TTC549 (cell line): ENCODE results near the gene DENND1A.

Experiments used
- FAIRE-seq: peaks from 2 replicates; lab custom pipeline; 2012; peaks lifted over from hg19 to GRCh38; lab: Jason Lieb, UNC

DENND1A gene

DNA sequence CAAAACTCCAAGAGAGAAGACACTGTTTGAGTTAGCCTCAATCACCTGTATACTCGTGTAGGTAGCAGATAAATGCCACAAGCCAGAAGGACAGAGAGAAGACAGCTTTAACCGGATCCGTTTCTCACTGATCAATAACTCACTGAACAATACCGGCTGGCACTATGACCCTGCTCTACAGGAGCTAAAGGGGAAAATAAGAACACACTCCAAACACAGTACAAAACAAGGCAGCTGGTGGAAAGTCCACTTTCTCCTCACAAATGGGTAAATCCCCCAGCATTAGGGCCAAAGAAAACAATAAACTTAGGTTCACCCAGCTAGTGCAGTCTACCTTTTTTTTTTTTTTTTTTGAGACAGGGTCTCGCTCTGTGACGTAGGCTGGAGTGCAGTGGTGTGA, 404.5 kb downstream of the DENND1A start:
- FAIRE-seq, result no peak

DNA sequence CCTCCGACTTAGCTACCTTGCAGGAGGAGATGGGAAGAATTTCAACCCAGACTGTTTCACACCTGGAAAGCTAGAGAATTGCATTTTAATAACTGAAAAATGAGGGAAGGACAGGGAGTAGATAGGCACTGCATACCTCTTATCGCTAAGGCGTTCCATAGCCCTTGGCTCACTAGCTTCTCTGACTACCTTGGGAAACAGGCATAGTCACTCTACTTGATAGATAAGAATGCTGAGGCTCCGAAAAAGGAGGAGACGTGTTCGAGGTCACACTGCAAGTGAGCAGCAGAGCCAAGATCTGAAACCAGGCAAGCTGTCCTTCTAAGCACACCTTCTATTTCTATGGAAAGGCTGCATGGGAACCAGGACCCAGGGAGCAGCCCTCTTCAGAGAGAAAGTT, 405.1 kb downstream of the DENND1A start:
- FAIRE-seq, result no peak

DNA sequence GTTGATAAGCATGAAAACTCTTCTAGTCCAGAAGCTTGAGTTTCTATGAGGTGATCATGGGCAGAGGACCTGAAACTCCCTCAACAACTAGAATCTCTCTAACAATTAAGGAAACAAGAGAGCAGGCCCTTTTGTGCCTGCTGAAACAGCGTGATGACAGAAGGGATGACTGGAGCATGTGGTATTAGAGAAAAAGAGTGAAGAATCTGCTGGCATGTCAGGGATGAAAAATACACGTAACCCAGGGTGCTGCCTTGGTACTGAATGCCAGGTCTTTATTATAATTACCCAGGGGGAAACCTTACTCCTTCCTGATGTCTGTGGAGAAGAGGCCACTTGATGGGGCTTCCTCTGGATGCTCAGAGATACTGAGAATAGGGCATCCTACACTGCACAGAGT, 406.1 kb downstream of the DENND1A start:
- FAIRE-seq, result no peak

DNA sequence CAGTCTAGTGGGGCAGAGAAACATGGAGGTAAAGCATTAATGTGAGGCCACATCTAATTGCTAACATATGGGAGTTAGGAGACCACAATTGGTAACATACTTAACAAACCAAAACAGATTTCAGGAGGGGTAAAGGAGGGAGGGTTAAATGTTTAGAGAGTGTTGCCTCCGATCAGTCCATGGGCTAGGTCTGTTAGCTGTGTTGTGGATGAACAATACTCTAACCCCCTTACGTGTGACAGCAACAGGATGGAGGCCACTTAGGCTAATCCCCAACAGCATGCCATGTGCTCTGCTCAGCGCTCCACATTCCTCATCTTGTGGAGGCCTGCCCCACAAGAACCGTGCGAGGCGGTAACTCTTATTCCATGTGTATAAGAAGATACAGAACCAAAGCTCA, 406.9 kb downstream of the DENND1A start:
- no peak for FAIRE-seq

DNA sequence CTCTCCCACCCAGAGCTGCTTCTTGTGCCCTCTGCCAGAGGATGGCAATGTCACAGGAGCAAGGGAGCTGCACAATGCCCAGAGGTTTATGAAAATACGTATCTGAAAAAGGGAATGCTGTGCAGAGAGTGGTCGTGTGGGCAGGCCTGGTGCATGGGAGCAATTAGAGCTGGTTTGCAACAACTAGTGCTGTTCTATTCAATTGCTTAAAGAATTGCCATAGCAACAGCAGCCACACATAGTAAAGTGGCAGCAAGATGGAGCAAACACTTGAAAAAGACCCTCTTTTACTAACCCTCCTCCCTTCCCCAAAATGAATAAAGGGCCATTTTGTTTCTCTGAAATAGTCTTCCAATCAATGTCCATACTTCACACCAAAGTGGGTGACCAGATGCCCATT, 407.7 kb downstream of the DENND1A start:
- FAIRE-seq, result no peak

DNA sequence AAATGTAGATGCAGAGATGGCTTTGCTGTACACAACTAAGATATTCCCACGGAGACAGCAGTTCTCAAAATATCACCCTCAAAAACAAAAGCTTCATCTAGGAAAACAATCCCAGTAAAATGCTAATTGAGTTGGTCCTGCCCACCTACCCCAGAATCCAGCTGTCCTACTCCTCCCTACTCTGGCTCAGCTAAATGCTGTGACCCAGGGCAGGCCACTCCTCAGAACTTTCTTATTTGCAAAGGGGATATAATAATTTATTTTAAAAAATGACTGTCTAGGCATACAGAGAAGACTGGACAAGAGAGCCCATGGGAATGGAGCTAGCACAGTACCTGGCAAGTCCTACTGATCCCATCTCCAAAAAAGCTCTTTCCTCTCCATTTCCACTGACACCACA, 411.6 kb downstream of the DENND1A start:
- FAIRE-seq, result no peak

DNA sequence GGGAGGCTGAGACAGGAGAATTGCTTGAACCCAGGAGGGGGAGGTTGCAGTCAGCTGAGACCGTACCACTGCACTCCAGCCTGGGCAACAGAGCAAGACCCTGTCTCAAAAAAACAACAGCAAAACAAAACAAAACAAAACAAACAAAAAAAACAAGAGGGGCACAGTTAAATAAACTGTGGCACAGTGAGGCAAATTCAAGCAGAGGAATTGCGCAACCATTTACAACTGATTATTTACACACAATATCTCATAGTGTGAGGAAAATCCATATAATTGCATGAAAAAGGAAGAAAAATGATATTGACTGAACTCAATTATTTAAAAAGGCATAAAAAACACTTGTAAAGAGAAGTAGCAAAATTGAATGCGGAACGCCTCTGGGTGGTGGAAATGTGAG, 412.4 kb downstream of the DENND1A start:
- FAIRE-seq, result no peak

DNA sequence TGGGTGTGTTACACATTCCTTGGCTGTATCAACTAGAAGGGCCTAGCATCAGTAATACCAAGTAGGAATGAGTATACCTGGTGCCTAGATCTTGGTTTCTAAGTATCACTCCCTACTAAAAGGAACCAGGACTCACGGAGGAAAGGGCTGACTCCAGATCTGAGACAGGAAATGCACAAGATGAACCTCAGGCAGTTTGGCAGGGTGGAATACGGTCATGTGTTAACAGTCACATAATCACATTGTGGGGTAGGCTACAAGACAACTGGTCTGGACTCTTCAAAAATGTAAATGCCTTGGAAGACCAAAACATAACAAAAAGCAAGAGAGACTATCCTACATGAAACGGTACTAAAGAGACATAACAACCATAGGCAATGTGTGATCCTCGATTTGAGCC, 415.2 kb downstream of the DENND1A start:
- FAIRE-seq, result no peak

DNA sequence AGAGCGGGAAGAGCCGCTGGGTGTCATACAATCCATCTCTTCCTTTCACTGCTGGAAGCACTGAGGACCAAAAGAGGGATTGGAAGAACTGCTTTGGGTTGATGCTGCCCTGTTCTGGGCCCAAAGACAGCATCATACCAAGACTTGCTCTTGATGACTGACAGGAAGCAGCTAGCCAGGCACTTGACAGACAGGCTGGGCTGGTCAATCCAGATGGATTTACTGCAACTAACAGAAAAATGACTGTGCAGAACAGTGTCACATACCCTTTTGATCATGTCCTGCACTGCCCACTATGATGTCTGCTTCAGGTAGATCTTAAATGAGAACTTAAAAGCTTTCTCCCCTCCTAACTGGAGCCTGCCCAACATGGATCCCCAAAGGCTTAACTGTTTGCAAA, 416.4 kb downstream of the DENND1A start:
- FAIRE-seq, result no peak

DNA sequence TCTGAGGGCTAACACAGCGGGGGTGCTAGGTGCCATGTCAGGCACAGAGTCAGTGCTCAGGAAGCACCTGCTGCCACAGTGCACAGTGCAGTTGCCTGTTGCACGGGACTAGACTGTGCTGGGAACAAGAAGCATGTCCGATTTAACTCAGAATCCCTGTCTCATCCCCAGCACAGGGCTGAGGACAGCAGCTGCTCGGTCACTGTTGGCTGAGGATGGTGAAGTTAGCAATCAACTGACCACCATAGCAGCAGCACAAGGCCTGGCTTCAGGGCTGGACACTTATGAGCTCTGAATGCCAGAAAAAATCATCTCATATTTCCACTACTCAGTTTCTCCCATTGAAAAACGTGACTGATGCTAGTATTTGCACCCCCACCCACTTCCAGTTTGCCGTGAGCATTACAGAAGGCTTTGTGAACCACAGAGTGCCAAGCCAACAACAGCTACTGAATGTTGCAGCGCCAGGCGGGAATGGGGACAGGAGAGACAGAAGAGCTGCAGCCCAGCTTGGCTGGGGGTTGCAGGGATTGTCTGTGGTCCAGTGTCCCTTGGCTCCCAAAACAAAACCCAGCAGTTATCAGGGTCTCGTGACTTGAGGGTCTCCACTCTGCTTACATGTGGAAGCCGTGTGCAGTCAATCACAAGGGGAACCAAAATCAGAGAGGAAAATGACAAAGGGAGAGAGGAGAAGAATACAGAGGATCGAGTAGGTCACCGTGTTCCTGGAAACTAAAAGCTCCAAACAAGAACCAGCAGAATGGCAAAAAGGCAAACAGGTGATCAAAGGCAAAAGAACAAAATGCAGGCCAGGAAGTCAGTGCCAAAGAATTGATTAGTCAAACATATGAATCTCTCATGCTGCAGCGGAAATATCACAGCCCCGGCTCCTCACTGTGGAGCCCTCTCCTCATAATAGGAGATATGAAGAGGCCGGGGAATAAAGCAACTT, 418.3 kb downstream of the DENND1A start:
- FAIRE-seq, result no peak

DNA sequence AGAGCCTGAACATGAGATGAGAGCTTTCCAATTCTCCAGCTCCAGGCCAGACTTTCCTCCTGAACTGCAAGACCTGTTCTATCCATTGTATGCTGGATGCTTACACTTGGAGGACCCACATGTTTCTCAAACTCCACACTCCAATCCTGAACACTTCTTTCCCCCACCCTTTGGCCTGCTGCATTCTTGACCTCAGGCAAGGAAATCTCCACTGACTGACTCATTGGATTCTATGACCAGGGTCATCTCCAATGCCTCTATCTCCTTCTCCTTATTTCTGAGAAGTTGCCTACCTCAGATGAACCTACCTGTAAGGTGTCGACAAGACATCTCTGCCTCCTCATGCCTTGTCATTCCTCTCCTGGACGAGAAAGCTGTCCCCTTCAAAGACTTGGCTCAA, 420.3 kb downstream of the DENND1A start:
- no peak for FAIRE-seq

DNA sequence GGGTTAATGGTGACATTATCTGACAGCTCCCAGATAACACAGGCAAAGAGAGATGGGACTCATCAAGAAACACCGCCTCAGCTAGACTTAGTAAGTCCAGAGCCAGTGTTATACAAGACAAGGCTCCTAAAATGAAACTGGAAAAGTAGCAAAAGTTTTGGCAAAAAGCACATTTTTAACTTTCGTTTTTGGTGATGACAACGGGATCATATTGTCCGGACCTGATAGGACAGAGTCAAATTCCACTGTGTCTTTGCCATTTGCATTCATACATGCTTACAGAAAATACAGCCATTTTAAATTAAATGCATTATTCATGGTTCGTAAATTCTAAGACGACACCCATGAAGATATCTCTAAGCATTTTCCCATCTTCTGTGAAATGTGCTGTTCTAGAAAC, 421.9 kb downstream of the DENND1A start:
- no peak for FAIRE-seq

DNA sequence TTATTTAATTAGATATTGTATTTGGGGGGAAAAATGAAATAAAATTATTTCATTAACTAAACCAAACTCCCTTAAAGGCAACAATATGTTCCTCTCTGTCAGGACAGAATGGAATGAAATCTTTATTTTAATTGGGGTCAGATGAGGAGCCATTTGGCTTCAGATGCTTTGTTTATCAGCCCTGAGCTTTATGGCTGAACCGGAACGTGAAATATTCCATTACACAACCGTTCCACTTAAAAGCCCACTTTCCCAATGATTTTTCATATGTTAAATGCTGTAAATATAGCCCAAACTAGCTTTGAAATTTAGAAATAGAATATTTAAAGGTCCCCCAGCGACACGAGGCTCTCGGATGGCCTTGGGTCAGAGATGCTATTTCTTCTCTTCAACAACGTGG, 424.4 kb downstream of the DENND1A start:
- FAIRE-seq, result no peak

DNA sequence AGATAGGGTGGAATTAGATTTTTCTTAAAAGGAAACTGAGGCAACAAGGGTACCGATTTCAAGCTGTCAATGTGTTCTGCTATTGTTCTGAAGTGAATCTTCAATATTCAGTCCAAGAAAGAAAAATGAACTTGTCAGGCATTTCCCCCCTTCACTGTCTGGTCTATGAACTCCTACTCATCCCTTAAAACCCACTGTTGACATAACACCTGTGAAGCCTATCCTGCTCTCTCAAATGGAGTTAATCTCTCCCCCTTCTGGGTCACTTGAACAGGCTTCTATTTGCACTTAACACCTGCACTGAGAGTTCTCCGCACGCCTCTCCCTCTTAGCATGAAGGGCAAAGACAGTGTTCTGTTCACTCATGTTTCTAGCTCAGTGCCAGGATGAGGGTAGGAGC, 429.6 kb downstream of the DENND1A start:
- no peak for FAIRE-seq

DNA sequence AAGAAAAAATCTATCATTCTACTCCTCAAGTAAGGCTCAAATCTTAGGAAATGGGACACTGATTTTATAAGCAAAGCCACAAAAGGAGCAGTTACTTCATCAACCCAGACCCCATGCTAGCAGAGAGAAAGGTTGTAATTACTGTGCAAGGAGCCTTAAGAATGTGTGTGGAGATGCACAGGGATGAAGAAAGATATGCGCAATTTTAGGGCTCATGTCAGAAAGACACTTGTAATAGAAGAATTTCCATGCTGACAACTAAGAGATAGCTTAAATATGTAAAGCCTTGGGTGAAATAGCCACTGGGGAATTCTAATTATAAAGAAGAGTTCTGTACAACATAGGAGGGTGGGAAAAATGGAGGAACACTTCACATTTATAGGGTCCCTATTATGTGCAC, 432.1 kb downstream of the DENND1A start:
- no peak for FAIRE-seq

DNA sequence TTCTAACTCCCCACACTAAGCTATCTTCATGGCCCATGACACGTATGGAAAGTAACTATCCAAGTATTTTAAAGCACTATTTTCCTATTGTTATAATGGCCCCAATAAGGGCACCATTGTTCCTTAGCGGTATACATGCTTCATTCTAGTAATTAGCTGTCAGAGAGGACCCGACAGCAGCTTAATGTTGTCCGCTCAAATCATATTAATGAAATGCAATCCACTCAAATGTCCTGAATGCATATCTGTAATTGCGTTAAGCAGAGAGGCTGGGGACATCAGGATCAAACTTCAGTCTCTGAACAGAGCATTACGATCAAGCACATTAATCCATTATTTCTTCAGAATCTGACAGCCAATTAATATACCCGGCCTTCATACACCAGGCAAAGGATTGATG, 434.2 kb downstream of the DENND1A start:
- no peak for FAIRE-seq

DNA sequence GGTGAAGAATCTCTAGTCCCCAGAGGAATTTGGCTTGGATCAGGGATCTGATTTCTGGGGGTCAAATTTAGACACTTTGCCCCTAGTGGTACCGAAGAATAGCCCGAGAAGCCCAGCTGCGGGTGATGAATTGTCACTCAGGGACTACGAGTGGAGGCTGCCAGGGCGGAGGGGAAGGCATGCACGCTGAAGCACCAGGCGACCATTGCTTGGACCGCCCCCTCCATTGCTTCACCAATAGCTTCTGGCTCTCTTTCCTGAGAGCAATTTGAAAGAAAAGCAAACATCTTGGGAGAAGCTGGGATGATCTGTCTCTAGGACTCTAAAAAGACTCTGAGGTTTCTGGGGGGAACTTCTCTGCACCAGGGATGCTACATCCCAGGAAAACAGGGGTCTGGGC, 436.3 kb downstream of the DENND1A start:
- FAIRE-seq, result no peak

DNA sequence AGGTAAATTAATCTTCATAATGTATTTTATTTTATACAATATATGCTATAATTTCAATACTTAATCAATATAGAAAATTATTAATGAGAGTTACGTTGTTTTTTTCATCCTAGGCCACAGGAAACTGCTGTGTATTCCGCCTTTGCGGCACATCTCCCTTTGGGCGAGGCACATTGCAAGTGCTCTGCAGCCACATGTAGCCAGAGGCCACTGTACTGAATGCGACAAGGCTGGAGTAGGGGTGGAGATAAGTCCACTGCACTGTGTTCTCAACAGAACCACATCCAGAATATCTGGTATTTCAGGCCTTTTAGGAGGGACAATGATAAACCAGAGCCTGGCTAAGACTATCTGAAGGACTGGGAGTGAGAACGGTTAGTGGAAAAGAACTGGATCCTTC, 439.2 kb downstream of the DENND1A start:
- no peak for FAIRE-seq

DNA sequence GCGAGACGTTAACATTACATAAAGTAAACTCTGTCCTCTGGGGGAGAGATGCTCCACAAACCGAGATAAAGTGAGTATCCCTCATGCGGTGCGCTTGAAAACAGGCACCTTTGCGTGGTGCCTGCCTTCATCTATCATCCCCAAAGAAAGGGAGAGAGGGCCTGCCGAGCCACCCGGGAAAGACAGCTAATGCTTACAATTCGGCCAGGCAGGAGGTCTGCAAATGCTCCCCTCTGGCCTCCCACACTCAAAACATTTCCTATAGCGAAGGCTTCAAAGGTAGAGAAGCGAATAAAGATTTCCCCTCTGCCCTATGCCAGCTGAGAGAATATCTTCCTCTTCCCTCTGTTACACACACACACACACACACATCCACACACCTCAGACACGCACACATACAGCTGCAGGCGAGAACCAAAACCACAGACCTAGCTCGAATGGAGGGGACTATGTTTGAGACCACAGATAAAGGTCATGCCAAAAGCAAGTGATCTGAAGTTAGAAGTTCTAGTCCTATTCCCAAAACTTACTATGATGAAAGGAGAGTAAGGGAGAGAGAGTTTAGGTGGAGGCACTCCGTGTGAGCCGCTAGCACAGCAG, 441.1 kb downstream of the DENND1A start:
- FAIRE-seq, result no peak

DNA sequence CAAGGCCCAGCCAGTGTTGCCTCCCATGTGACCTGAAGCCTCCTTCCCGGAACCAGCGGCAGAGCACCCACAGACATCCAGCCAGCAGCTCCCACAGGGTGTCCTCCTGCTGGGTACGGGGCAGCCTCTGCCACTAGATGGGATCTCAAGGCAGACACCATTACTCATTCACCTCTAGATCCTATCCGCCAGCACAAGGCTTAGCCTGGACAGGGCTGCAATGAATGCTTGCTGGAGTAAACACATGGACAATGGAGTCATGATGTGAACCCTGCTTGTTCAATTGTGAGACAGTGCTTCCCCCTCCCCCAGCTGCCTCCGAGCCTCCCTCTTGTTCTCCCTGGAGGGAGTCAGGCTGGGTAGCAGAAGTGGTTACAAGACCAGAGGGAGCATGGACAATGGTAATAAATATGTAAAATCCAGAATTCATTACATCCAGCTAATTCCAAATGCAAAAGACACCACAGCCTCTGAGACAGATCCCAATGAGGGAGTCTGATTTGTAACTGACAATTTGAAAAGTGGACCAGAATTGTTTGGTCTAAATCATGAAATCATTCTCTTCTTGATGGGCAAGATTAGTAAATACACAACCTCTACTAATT, 441.9 kb downstream of the DENND1A start:
- FAIRE-seq, result no peak

DNA sequence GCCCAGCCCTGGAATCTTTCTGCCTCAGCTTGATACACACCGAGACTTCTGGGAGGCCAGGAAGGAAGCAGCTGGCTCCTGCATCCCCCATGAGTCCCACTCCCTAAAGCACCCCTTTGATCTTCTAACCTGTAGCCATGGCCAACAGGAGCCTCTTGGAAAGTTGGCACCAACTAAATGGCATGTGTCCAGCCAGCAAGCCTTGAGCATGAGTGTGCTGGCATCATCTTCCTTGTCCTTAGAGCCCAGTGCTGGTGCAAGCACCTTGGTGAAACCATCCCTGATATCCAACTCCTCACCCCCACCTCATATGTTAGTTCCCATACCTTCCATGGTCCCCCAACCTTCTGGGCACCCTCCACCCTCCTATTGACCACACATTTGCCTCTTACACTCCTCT, 443.5 kb downstream of the DENND1A start:
- FAIRE-seq, result no peak

DNA sequence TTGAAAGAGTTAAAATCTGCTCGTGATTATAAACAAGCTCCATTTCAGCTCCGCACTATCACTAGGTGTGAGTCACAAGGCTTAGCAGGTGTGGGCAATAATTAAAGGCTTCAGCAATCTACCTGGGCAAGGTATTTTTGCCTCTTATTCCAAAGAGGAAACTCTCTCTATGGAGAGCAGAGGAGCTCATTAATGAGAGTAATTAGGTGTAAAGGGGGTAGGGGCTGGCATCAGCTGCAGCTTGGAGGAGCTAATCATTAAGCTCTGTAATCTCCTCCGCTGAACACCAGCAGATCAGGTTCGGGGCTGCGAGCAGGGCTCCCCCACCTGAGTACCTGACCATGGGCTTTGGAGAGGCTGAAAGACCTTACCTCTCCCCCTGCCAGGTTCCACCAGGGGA, 444.7 kb downstream of the DENND1A start:
- no peak for FAIRE-seq

DNA sequence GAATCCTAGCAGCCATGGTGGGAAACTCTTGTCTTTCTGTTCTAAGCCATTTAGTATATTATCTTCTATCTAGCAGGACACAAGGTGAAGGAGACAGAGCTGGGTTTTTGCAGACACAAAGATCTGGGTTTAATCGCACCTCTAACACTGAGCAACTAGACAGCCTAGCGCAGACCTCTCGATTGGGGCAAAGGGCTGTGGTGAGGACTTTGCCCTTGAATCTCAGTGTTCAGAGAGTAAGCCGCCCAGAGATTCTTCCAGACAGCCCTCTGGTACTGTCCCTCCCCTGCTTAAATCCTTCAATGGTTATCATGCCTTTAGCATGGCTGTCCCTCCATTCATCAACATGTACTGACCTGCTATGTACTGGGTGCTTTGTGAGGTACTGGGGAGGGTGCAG, 445.8 kb downstream of the DENND1A start:
- no peak for FAIRE-seq
